ENCODE results near the gene TMEM53. TPM values are rescaled to one million over a fixed set of nuclear protein-coding genes. Genes with fewer than 3 reads are reported as not detected.

The TMEM53 gene
- total RNA-seq, 2 experiments from 2014 or later, result 2.8 to 2.9 TPM

DNA sequence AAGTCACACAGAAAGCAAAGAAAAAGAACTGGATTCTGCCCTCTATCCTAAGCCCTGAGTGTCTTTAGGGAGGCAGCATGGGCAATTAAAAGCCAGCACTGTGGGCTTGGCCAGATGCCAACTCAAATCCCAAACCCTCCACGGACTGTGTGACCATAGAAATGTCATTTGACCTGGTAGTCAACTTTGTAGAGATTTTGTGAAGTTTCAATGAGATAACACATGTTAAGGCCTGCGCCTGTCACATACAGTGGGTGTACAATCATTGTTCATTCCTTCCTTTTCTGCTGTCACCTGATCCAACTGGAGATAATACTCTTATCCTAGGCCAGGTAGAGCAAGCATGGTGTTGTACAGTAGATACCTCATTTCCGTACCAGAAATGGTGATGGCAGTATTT lies 54.2 kb downstream of the TMEM53 start:
- ChIA-PET CTCF (no interaction called here), POLR2A (no interaction called here)

DNA sequence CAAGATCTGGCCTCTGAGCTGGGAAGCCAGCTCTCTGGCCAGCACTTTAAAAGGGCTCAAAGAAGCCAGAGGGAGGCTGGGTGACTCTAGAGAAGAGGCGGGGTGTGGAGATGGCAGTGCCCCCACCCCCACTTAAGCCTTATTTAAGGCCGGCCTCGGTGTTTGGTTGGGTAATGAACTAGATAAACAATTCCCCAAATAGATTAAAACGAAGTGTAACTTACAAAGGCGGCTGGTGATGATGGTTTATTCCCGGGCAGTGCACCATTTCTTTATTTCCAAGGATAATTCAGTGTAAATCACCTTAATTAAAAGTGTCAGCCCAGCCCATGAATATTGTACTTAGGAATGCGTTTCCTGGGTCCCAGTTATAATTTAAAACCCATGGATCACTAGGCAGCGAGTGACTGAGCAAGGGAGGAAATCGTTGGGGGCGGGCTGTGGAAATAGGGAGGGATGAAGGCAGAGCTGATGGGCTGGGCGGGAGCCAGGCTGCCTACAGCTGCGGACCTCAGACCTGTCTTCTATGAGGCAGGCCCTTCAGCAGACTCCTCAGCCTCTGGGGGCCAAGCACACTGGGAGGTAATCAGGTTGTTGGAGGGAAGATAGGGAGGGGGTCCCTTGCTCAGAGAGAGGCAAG lies 54.9 kb downstream of the TMEM53 start:
- CTCF ChIA-PET, result no interaction called here
- POLR2A ChIA-PET, result no interaction called here

GRCh38 chr1:44617703-44618029 lies 56.6 kb downstream of the TMEM53 start:
- ChIA-PET CTCF (interaction anchor here (1.0 kb wide), 1 partner anchor 11 kb away, joined by 3 read pairs; no protein-coding TSS in a partner anchor), POLR2A (interaction anchor here (1.1 kb wide), 1 partner anchor 14 kb away, joined by 3 read pairs; no protein-coding TSS in a partner anchor)

DNA sequence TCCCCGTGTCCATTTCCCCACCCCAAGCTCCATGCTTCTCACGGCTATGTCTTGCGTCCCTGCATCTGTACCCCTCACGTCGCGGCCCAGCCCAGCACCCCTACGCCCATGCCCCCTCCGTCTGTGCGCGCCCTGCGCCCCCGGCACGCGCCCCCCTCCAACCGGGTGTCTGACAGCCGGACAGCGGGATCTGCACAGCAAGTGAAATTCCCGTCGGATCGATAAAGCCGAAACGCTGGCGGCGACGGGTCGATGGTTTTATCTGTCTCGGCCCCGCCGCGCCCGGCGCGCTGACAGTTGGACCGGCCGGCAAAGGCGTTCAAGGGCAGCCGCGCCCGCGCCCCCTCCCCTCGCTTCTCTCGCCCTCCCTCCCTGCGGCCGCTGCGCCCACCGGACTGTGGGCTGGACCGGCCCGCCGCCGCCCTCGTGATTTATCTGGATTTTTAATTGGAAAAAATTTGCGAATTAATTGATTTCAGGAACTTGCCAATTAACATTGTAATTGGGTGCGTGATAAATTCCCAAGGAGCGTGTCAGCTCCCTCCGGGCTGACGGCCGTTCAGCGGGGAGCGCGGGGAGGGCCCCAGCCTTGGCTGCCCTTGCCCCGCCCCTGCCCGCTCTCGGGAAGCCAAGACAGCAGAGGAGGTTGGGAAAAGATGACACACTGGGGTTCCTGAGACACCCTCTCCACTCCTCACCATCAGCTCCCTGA lies 57.1 kb downstream of the TMEM53 start:
- CTCF ChIA-PET, result interaction anchor here (1.0 kb wide), 1 partner anchor 12 kb away, joined by 3 read pairs; no protein-coding TSS in a partner anchor
- POLR2A ChIA-PET, result interaction anchor here (1.1 kb wide), 1 partner anchor 14 kb away, joined by 3 read pairs; no protein-coding TSS in a partner anchor

GRCh38 chr1:44616284-44616990 lies 57.8 kb downstream of the TMEM53 start:
- ChIA-PET POLR2A (no interaction called here), CTCF (interaction anchor here (0.6 kb wide), 1 partner anchor 25 kb away, joined by 3 read pairs; no protein-coding TSS in a partner anchor)

DNA sequence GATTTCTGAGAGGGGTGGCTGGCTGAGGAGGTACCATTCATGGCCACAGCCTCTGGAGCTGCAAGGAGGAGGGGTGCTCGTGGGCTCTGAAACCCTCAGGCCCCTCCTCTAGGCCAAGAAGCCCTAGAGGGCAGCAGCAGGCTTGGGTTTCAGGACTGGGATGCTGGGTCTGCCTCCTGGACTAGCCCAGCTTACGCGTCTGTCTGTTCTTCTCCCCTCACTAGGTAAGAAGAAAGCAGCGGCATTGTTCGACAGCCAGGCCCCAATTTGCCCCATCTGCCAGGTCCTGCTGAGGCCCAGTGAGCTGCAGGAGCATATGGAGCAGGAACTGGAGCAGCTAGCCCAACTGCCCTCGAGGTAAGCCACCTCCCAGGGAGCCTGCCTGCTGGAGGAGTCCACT lies 60.3 kb downstream of the TMEM53 start:
- POLR2A ChIA-PET, result no interaction called here
- CTCF ChIA-PET, result no interaction called here

DNA sequence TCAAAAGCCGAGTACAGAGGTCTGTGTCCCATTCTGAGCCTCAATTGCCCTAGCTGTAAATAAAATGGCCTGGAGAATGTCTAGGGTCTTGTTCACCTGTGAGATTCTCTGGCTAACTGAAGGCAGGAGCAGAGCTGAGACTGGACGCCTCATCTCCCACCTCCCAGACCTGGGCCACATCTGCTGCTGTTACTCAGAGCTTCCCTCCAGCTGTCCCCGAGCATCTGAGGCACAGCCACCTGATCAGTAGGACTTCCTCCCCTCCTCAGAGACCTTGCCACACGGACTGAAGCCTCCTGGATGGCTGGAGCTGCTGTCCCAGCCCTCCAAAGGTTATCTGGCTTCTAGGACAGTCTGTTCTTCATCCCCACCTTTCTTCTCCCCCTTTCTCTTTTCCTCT lies 62.4 kb downstream of the TMEM53 start:
- ChIA-PET POLR2A (no interaction called here), CTCF (interaction anchor here (5.7 kb wide), 1 partner anchor 40 kb away, joined by 27 read pairs; no protein-coding TSS in a partner anchor)

DNA sequence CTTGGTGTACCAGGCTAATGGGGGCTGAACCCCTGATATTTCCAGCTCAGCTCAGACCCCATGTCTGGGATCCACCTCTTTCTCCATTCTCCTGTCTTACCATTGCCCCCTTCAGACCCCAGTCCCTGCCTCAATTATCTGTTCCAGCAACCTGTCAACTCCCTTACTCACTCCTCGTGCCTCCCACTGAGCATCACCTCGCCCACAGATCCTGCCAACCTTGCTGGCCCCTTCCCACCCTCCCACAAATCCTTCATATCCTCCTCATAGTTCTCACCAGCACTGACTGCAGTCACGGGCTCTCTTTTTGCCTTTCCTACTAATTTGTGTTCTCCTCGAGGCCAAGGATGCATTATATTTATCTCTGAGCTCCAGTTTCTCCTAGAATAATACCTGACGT lies 62.9 kb downstream of the TMEM53 start:
- ChIA-PET CTCF (interaction anchor here (5.7 kb wide), 1 partner anchor 41 kb away, joined by 27 read pairs; no protein-coding TSS in a partner anchor), POLR2A (no interaction called here)

DNA sequence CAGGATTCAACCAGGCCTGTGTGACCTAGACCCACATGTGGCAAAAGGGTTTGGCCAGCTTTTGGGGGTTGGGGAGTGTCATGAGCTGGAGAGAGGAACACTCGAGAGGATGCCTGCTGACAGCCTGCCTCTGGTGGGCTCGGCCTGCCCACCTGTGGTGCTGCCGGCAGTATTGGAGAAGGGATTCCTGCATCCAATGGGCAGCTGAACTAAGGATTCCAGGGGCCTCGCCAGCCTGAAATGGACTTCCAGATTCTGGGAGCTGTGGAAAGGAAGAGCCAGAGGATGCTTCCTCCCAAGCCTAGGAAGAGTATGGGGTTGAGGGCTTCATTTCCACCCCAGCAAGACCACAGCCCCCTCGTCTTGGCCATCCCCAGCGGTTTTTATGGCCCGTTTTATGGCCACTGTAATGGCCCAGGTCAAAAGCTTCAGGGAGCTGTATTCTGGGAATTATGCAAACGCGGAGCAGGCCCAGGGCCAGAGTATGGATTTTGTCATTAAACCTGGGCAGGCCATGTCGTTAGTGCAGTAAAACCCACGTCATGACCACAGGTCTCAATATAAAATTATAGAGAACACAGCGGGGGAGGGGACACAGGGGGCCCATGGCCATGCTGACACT lies 63.6 kb downstream of the TMEM53 start:
- ChIA-PET POLR2A (interaction anchor here (1.9 kb wide), 1 partner anchor 21 kb away, joined by 4 read pairs; no protein-coding TSS in a partner anchor), CTCF (interaction anchor here (1.1 to 5.7 kb wide), 2 partner anchors 15 to 42 kb away, joined by 4 to 27 read pairs; no protein-coding TSS in a partner anchor)

DNA sequence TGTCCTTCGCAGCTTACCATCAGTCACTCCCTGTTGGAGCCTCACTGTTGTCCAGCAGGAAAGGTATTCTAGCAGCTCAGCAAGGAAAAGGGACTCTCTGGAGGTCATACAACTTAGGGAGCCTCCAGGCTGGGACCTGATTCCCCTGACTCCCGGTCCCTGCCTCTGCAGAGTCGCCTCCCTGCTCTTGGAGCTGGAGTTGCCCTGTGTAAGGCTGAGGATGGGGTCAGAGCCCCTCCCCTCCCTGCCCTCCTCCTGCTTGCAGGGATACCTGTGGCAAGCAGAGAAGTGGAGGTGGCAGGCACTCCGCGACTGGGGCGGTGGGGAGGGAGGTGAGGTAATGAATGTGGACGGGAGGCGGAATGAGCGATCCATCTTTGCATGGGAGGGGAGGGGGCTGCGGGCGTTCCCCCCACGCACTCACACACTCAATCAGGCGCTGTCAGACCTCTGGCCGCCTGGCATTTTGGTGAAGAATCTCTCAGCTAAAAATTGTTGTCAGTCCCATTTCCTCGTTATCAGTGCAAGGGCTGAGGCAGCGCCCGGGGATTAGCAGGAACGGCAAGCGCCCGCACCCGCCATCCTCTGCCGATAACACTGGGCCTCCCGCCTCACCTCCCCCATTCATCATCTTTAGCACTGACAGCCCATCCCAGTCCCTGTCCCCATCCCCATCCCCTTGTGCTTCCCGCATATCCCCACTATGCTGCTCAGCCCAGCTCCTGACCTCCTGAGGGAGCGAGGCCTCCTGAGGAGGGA lies 64.3 kb downstream of the TMEM53 start:
- POLR2A ChIA-PET, result interaction anchor here (1.9 kb wide), 1 partner anchor 22 kb away, joined by 4 read pairs; no protein-coding TSS in a partner anchor
- CTCF ChIA-PET, result interaction anchor here (0.9 to 5.7 kb wide), 4 partner anchors 12 to 54 kb away, joined by 3 to 27 read pairs (median 4); no protein-coding TSS in a partner anchor

DNA sequence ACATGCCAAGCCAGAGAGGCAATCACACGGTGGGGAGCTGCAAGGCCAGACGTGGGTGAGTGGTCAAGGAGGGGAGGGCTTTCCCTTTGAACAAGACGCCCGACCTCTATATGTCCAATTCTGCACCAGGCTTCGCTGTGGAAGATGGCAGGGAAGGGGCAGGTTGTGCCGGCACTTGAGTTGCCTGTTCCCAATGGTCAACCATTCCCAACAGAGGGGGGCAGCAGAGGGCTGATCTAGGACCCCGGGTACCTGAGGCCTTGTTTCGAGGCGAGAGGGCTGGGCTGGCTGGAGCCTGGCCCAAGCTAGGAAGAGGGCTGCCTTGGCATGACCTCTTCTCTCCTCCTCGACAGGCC lies 64.9 kb downstream of the TMEM53 start:
- ChIA-PET CTCF (interaction anchor here (0.9 to 5.7 kb wide), 5 partner anchors 11 to 55 kb away, joined by 3 to 27 read pairs (median 3); no protein-coding TSS in a partner anchor), POLR2A (interaction anchor here (1.9 kb wide), 1 partner anchor 22 kb away, joined by 4 read pairs; no protein-coding TSS in a partner anchor)

DNA sequence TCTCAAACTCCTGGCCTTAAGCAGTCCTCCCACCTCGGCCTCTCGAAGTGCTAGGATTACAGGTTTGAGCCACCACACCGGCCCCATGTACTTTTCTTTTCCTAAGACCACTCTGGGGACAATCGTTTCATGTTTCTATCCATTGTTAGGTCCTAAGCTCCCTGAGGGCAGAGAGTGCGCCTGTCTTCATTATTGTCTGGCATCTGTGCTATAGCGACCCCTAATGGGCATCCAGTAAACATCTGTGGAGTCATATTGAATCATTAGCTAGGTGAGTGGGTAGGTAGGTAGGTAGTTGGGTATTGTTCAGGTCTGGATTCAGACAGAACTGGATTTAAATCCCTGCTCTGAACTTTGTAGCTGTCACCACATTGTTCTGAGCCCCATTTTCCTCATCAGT lies 66.1 kb downstream of the TMEM53 start:
- CTCF ChIA-PET, result interaction anchor here (1.1 to 5.7 kb wide), 2 partner anchors 13 to 44 kb away, joined by 3 to 27 read pairs; no protein-coding TSS in a partner anchor
- POLR2A ChIA-PET, result no interaction called here

GRCh38 chr1:44606701-44607281 lies 67.5 kb downstream of the TMEM53 start:
- POLR2A ChIA-PET, result no interaction called here
- CTCF ChIA-PET, result interaction anchor here (1.4 kb wide), 1 partner anchor 46 kb away, joined by 5 read pairs; no protein-coding TSS in a partner anchor

DNA sequence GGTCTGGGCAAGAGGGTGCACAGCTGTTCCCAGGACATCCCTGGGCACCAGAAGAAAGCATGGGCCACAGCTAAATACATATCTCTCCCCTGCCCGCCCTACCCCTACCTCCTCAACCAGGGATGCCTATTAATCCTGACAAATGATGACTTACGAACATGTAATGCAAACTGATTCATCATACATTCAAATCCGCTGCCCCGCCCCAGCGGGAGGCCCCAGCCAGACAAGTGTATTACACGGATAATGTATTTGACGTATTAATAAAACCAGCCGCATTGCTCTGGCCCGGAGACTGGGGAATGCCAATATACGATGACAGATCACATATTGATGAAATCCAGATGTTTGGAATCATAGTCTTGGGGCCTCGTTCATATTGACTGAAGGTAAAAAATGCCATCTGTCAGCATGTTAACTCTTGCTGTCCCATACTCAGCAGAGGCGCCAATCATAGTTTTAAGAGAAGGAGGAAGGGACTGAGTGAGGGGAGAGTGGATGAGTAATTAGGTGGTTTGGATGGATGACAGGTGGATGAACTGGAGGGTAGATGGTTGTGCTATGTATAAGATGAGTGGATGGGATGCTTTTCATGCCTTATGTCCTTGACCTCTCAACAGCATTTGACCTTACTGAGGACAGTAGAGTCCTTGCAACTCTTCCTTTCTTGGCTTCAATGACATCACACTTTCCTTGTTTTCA lies 68.2 kb downstream of the TMEM53 start:
- ChIA-PET CTCF (interaction anchor here (1.4 kb wide), 1 partner anchor 47 kb away, joined by 5 read pairs; no protein-coding TSS in a partner anchor), POLR2A (no interaction called here)

GRCh38 chr1:44604157-44604955 lies 69.9 kb downstream of the TMEM53 start:
- CTCF ChIA-PET, result interaction anchor here (1.1 to 2.0 kb wide), 2 partner anchors 10 to 48 kb away, joined by 3 to 5 read pairs; no protein-coding TSS in a partner anchor

GRCh38 chr1:44603718-44604117 lies 70.6 kb downstream of the TMEM53 start:
- POLR2A ChIA-PET, result no interaction called here
- CTCF ChIA-PET, result interaction anchor here (1.1 to 2.0 kb wide), 2 partner anchors 9 to 49 kb away, joined by 3 to 5 read pairs; no protein-coding TSS in a partner anchor

More at GRCh38 chr1:44604157-44604955, 69.9 kb downstream of the TMEM53 start:
- POLR2A ChIA-PET, result no interaction called here
